Midbrain (tissue), 1 donor: ENCODE measurements around the gene OPN1MW3.
A peak's percentile ranks its signal among the peaks of the same experiment; 100 is the strongest.
"Not testable (repeated sequence)": the region's sequence is repeated elsewhere in the genome, so short reads cannot be mapped to it uniquely, and the experiment has no call there.

Experiments
- DNase-seq: peaks from one replicate; lab custom pipeline; 2025; lab: John Stamatoyannopoulos, UW

OPN1MW3 gene

DNA sequence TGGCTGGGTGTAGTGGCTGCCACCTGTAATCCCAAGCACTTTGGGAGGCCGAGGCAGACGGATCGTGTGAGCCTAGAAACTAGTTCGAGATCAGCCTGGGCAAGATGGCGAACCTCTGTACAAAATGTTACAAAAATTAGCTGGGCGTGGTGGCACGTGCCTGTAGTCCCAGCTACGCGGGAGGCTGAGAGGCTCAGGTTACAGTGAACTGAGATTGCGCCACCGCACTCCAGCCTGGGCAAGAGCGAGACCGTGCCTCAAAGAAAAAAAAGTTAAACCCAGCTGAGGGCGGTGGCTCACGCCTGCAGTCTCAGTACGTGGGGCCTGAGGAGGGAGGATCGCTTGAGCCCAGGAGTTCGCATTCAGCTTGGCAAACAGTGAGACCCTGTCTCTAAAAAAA, 39.3 kb downstream of the OPN1MW3 start:
- DNase-seq, result no peak

- no peak for DNase-seq
Observed at GRCh38 chrX:154298312-154298711, 40.9 kb downstream of the OPN1MW3 start.

GRCh38 chrX:154300816-154301215, 43.4 kb downstream of the OPN1MW3 start:
- DNase-seq, result no peak

DNA sequence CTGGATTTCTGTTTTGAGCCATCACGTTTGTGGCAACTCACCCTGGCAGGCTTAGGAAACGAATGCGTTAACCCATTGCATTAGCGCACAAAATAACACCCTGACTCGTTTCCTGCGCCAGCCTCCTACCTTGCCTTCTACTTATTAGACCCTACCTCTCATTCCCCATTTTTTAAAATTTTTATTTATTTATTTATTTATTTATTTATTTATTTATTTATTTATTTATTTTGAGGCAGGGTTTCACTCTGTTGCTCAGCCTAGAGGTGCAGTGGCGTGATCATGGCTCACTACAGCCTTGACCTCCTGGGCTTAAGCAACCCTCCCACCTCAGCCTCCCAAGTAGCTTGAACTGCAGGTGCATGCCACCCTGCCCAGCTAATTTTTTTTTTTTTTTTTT, 45.6 kb downstream of the OPN1MW3 start:
- not testable (repeated sequence) for DNase-seq

GRCh38 chrX:154303476-154303875, 46.1 kb downstream of the OPN1MW3 start:
- no peak for DNase-seq

- DNase-seq, result no peak
Observed at GRCh38 chrX:154304846-154305245, 47.5 kb downstream of the OPN1MW3 start.

- no peak for DNase-seq
Observed at GRCh38 chrX:154305541-154306205, 48.3 kb downstream of the OPN1MW3 start.

GRCh38 chrX:154307202-154307601, 49.8 kb downstream of the OPN1MW3 start:
- no peak for DNase-seq

DNA sequence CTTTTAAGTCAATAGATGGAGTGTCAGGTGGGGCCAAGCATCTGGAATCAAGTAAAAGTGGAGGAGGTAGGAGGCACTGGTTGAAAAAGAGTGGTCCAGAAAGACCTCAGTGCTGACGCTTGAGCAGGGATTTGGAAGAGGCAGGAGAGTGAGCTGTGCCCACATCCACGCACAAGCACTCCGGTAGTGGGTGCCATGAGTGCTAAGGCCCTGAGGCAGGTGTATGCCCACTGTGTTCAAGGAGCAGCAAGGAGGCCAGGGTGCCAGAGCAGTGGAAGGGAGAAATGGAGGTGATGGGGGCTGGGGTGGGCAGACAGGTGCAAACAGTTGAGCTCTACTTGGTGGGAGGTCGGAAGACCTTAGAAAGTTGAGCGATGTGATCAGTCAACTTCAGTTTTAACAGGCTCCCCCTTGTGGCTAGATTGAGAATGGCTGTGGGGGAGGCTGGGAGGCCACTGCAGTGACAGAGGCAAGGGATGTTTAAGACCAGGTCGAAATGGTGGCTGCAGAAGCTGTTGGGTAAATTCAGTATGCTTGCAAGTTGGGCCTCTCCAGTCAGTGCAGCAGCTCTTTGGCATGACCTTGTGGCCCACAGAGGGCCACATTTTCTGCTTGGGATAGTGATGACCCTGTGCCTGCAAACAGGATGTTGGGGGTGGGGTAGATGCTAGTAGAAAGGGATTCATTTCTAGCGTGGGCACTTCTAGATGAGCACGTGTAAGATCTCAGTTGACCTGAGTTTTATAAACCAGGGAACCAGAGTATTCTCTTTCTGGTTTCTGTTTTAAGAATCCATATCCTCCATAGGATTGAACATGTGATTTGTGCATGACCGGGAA, 50.9 kb downstream of the OPN1MW3 start:
- peak; percentile 32 for DNase-seq

DNA sequence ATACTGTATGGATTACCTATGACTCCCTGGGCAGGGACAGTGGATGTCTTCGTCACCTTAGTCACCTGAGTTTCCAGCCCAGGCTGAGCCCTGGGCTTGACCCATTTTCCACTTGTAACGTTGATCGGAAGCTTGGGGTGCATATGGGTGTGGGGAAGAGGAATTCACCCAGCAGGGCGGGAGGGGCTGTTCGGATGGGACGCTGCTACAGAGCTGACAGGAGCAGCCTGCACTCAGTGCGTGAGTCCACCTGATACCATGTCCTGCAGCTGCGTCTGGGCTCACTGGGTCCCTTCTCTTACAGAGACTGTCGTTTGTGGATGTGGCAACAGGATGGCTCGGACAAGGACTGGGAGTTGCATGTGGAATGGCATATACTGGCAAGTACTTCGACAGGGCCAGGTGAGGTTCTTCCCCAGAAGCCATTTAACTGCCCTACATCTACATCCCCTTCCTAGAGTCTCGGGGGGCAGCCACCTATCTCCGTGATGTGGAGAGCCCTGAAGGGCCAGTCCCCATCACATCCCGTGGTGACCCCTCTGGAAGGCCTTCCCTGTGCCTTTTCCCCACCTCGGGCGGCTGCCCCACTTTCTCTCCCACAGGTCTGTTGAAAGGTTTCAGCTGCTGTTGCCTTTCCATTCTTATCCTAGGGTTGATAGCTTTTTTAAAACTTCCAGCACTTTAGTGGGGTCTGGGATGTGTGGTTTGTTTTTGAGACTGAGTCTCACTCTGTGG, 51.8 kb downstream of the OPN1MW3 start:
- DNase-seq, result no peak

- no peak for DNase-seq
Observed at GRCh38 chrX:154310616-154311536, 53.5 kb downstream of the OPN1MW3 start.

- DNase-seq, result no peak
Observed at GRCh38 chrX:154312116-154312515, 54.7 kb downstream of the OPN1MW3 start.

GRCh38 chrX:154313147-154313546, 55.8 kb downstream of the OPN1MW3 start:
- DNase-seq, result no peak

GRCh38 chrX:154315416-154315815, 58.0 kb downstream of the OPN1MW3 start:
- no peak for DNase-seq

GRCh38 chrX:154317391-154317995, 60.1 kb downstream of the OPN1MW3 start:
- DNase-seq, result no peak

DNA sequence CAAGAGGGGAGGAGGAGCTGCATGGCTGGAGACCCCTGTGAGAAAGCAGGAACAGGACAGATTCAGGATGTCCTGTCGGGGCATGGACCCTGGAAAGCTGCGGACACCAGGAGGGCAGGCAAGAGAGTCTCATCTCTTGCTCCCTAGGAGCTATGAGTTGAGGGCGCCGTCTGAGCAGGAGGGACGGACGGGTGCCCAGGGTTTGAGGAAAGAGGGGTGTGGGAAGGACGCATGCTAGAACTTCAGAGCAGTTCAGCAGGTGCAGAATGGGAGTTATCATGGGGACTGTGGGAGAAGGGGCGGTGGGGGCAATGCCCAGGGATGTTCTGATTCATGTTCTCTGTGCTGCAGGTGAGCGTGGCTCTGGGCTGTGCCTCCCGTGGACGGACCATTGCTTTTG, 63.0 kb downstream of the OPN1MW3 start:
- no peak for DNase-seq
